BLaER1 treated with 17β-estradiol and CSF1 and Interleukin-3, amounts not matched to agents 10 nM and 100 nM (cell line): ENCODE results near the gene KRCC1.

ENCODE experiments used
- H3K27ac ChIP-seq, 11 experiments: shearing (Covaris generic); formaldehyde crosslinking; 2 replicates each; pipeline ENCODE4 v1.8.1; 2022
- H3K27me3 ChIP-seq, 11 experiments: shearing (Covaris generic); formaldehyde crosslinking; 2 replicates each; pipeline ENCODE4 v1.8.1; 2022
- H3K36me3 ChIP-seq, 11 experiments: shearing (Covaris generic); formaldehyde crosslinking; 2 replicates each; pipeline ENCODE4 v1.8.1; 2022
- H3K4me1 ChIP-seq, 10 experiments: shearing (Covaris generic); formaldehyde crosslinking; 2 replicates each; pipeline ENCODE4 v1.8.1; 2022
- H3K4me2 ChIP-seq, 11 experiments: shearing (Covaris generic); formaldehyde crosslinking; 2 replicates each; pipeline ENCODE4 v1.8.1; 2022
- H3K4me3 ChIP-seq, 10 experiments: shearing (Covaris generic); formaldehyde crosslinking; 2 replicates each; pipeline ENCODE4 v1.8.1; 2022
- H3K9ac ChIP-seq, 11 experiments: shearing (Covaris generic); formaldehyde crosslinking; 2 replicates each; pipeline ENCODE4 v1.8.1; 2022
- H3K9me3 ChIP-seq, 11 experiments: shearing (Covaris generic); formaldehyde crosslinking; replicated peaks in 1 of 11; 2 replicates each; pipeline ENCODE4 v1.8.1; 2022
- H4K20me1 ChIP-seq, 11 experiments: shearing (Covaris generic); formaldehyde crosslinking; 2 replicates each; pipeline ENCODE4 v1.8.1; 2022
- Cebpa-rat ChIP-seq, 11 experiments: shearing (Covaris generic); IDR thresholded peaks; 2 replicates each; pipeline ENCODE4 v1.8.1; 2022

KRCC1 gene

DNA sequence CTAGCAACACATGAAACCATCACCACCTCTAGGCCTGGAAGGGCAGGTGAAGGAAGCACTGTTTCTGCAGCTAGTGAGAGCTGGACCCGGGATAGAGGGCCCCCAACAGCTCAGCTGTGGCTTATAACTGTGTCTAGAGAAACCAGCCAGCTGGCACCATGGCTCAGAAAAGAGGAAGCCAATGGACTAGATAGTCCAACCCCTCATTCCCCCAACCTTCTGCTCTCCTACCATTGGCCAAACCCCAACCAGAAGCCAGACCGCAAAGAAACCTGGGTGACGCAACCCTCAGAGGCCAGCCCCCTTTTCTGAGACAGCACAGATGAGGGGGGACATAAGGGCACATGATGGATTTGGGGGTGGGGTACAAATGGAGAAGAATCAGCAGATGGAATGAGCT is 36.4 kb upstream of the KRCC1 start:
- Histone ChIP-seq H3K9ac (no peak overlapping the region), H3K27me3 (no peaks in the 10 kb centered on the region), H3K4me3 (no peak overlapping the region), H3K4me1 (peaks cover 11 to 19% (median 14%) of the 10 kb centered on the region in 10 experiments), H3K4me2 (peak overlapping the region in 2 of 11 experiments; percentile 11 to 20; a peak in 2 of 22 replicates), H3K27ac (no peak overlapping the region), H4K20me1 (no peaks in the 10 kb centered on the region), H3K36me3 (no peaks in the 10 kb centered on the region), H3K9me3 (no peaks in the 10 kb centered on the region)
- no peak for TF ChIP-seq Cebpa-rat (IDR thresholded peaks at IDR 0.05)

DNA sequence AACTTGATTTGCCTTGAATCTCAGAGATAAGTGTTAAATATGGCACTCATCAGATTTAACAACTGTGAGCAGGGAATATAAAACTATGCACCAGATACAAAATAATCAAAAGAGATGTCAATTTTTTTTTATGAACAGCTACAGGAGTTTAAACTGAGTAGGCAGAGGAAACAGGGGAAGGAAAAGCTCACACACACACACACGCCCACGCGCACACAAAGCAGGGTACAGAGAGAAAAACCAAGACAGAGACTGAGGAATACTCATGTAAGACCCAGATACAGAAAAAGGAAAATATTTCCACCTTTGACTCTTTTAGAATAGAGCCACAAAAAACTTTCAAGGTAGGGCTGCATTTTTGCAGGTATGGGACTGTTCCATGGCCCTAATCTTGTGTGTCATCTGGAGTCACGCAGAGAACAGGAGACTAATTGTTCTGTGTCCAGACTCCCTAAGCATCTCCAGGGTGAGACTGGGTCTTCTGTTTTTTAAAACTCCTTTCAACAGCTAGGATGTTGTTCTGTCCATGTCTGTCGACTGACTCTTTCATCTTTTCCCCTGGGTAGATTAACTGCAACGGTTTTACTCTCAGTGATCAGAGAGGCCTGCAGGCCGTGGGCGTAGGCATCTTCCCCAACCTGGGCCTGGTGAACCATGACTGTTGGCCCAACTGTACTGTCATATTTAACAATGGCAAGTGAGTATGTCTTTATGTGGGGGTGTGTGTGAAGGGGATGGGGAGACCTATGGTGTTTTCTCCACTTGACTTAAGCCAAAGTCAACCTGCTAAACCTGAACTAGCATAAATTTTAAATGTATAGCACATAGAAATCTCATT is 35.1 kb upstream of the KRCC1 start:
- Histone ChIP-seq H3K9me3 (no peaks in the 10 kb centered on the region), H3K9ac (no peak overlapping the region; a peak in 2 of 22 replicates), H4K20me1 (no peaks in the 10 kb centered on the region), H3K4me2 (peak overlapping the region; percentile 25 to 64 (median 46)), H3K27me3 (no peaks in the 10 kb centered on the region), H3K27ac (no peak overlapping the region), H3K4me1 (peaks cover 11 to 19% (median 14%) of the 10 kb centered on the region in 10 experiments), H3K4me3 (no peak overlapping the region), H3K36me3 (no peaks in the 10 kb centered on the region)
- no peak for TF ChIP-seq Cebpa-rat (IDR thresholded peaks at IDR 0.05)

DNA sequence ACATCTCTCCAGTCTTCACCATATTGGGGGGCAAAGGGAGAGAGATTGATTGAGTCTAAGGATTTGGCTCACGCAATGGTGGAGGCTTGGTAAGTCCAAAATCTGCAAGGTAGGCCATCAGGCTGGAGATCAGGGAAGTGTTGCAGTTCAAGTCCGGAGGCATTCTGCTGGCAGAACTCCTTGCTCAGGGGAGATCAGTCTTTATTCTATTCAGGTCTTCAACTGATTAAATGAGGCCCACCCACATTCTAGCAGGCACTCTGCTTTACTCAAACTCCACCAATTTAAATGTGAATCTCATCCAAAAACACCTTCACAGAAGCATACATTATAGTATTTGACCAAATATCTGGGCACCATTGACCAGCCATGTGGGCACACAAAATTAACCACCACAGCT is 33.4 kb upstream of the KRCC1 start:
- no peak overlapping the region for H3K9ac ChIP-seq
- no peak overlapping the region for H3K4me2 ChIP-seq
- H3K27ac ChIP-seq, result no peak overlapping the region
- peaks cover 11 to 19% (median 14%) of the 10 kb centered on the region in 10 experiments for H3K4me1 ChIP-seq
- H4K20me1 ChIP-seq, result no peaks in the 10 kb centered on the region
- H3K4me3 ChIP-seq, result no peak overlapping the region
- H3K27me3 ChIP-seq, result no peaks in the 10 kb centered on the region
- no peaks in the 10 kb centered on the region for H3K36me3 ChIP-seq
- H3K9me3 ChIP-seq, result no peaks in the 10 kb centered on the region
- TF ChIP-seq Cebpa-rat (IDR thresholded peaks at IDR 0.05), result no peak

DNA sequence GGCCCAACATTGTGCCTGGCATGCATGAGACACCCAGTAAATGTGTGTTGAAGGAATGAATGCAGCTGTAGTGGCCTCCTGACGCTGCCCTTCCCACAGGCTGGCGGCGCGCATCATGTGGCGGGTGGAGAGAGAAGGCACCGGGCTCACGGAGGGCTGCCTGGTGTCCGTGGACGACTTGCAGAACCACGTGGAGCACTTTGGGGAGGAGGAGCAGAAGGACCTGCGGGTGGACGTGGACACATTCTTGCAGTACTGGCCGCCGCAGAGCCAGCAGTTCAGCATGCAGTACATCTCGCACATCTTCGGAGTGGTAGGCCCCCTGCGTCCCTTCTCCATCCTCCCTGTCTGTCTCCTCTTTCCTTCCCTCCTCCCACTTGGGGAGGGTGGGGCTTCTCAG is 32.2 kb upstream of the KRCC1 start:
- Histone ChIP-seq H3K27ac (no peak overlapping the region), H3K36me3 (no peaks in the 10 kb centered on the region), H3K4me3 (no peak overlapping the region), H3K4me2 (no peak overlapping the region), H3K9ac (no peak overlapping the region), H3K4me1 (peaks cover 11 to 19% (median 14%) of the 10 kb centered on the region in 10 experiments), H4K20me1 (no peaks in the 10 kb centered on the region), H3K27me3 (no peaks in the 10 kb centered on the region), H3K9me3 (no peaks in the 10 kb centered on the region)
- no peak for TF ChIP-seq Cebpa-rat (IDR thresholded peaks at IDR 0.05)

DNA sequence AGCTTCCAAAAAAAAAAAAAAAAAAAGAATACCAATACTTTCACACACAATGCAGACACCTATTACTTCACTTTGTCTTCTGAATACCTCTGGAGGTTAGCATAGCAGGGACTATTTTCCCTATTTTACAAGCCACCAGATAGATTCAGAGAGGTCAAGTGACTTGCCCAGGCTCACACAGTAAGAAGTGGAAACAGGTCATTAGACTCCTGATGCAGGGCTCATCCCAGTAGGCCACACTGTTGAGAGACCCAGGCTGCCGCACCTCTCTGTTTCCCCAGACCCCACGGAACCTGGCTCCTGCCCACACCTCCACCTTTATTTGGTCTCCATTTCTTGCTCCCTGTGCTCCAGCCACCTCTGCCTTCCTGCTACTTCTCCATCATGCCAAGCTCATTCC is 31.5 kb upstream of the KRCC1 start:
- H3K36me3 ChIP-seq, result no peaks in the 10 kb centered on the region
- no peak for TF ChIP-seq Cebpa-rat (IDR thresholded peaks at IDR 0.05)
- H3K4me2 ChIP-seq, result no peak overlapping the region
- H3K27ac ChIP-seq, result no peak overlapping the region
- H3K9ac ChIP-seq, result no peak overlapping the region
- no peaks in the 10 kb centered on the region for H3K27me3 ChIP-seq
- H3K4me3 ChIP-seq, result no peak overlapping the region
- peaks cover 11 to 19% (median 14%) of the 10 kb centered on the region in 10 experiments for H3K4me1 ChIP-seq
- H4K20me1 ChIP-seq, result no peaks in the 10 kb centered on the region
- H3K9me3 ChIP-seq, result no peaks in the 10 kb centered on the region

DNA sequence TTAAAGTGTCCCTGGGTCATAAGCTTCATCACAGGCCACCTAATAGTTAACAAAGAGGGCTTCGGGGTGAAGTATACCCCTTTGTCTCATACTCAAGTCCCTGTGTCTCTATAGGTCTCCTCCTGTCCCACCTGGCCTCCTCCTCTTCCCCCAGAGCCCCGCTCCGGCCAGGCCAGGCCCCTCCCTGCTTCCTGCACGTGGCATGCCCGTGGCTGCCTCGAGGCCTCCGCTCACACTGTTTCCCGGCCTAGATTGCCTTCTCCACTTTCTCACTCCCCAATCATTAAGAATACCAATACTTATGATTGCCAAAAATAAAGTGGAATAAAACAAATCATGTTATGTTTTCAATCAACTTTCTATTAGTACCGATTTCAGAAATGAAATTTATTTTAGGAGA is 30.8 kb upstream of the KRCC1 start:
- Histone ChIP-seq H3K9me3 (no peaks in the 10 kb centered on the region), H3K4me3 (no peak overlapping the region), H4K20me1 (no peaks in the 10 kb centered on the region), H3K27me3 (no peaks in the 10 kb centered on the region), H3K36me3 (no peaks in the 10 kb centered on the region), H3K4me2 (no peak overlapping the region), H3K27ac (no peak overlapping the region), H3K4me1 (peaks cover 9 to 18% (median 13%) of the 10 kb centered on the region in 10 experiments), H3K9ac (no peak overlapping the region)
- no peak for TF ChIP-seq Cebpa-rat (IDR thresholded peaks at IDR 0.05)

DNA sequence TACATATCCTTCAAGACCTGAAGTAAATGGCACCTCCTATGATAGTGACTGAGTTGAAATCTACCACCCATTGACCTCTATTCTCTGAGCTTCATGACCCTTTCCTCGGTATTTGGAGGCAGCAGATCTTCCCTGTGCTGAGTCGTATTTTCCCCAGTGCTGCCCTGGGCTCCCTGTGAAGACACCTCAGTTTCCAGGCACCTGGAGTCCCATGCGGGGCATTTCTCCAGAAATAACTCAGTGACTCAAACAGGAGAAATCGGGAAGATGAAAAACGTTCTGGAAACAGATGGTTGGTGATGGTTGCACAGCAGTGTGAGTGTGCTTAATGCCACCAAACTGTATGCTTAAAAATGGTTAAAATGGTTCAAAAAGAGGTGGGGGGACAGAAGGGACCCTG is 30.0 kb upstream of the KRCC1 start:
- no peak overlapping the region for H3K4me2 ChIP-seq
- H3K9ac ChIP-seq, result no peak overlapping the region
- no peaks in the 10 kb centered on the region for H3K36me3 ChIP-seq
- no peaks in the 10 kb centered on the region for H4K20me1 ChIP-seq
- H3K4me3 ChIP-seq, result no peak overlapping the region
- H3K9me3 ChIP-seq, result no peaks in the 10 kb centered on the region
- no peaks in the 10 kb centered on the region for H3K27me3 ChIP-seq
- TF ChIP-seq Cebpa-rat (IDR thresholded peaks at IDR 0.05), result no peak
- H3K4me1 ChIP-seq, result peaks cover 4 to 10% (median 7%) of the 10 kb centered on the region in 10 experiments
- H3K27ac ChIP-seq, result no peak overlapping the region

DNA sequence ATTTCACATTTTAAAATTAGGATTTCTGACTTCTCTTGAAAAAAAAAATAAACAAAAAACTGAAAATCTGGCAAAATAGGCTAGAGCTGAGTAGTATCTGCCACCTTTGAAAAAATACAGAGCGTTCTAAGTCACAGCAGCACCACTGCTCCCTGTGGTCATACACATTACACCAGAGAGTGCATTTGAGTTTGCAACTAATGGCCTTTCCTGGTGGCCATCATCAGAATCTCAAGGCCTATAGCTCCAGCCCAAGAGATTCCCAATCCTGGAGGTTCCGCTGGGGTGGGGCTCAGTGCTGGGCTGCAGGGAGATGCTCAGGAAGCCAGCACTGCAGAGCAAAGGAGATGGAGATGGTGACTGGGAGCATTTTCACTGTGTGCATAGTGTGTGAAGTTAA is 29.5 kb upstream of the KRCC1 start:
- H3K27ac ChIP-seq, result no peak overlapping the region
- H3K9me3 ChIP-seq, result no peaks in the 10 kb centered on the region
- H4K20me1 ChIP-seq, result no peaks in the 10 kb centered on the region
- peaks cover 0 to 5% (median 2%) of the 10 kb centered on the region in 10 experiments; a peak in 9 of 20 replicates for H3K4me1 ChIP-seq
- no peaks in the 10 kb centered on the region for H3K36me3 ChIP-seq
- H3K9ac ChIP-seq, result no peak overlapping the region
- no peak overlapping the region for H3K4me3 ChIP-seq
- no peaks in the 10 kb centered on the region for H3K27me3 ChIP-seq
- TF ChIP-seq Cebpa-rat (IDR thresholded peaks at IDR 0.05), result no peak
- no peak overlapping the region for H3K4me2 ChIP-seq

DNA sequence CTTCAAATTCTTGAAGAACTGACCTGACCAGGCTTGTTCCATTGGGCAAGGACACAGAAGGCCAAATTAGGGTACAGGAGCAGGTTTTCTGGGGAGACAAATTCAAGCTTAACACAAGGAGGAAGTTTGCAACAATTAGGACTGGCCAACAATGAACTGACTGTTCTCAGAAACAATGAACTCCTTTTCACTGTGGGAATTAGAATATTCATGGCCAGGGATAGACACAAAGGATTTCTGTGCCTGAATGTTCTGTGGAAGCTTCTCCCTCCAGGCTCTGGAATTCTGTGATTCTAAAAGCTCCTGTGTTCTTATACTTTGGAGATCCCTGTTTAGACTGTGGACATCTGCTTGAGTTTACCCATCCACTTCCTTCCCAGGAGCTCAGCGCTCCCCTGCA is 27.2 kb upstream of the KRCC1 start:
- no peak overlapping the region for H3K27ac ChIP-seq
- no peaks in the 10 kb centered on the region for H3K4me1 ChIP-seq
- H3K4me2 ChIP-seq, result no peak overlapping the region
- H3K4me3 ChIP-seq, result no peak overlapping the region
- no peak for TF ChIP-seq Cebpa-rat (IDR thresholded peaks at IDR 0.05)
- H4K20me1 ChIP-seq, result no peaks in the 10 kb centered on the region
- H3K9me3 ChIP-seq, result no peaks in the 10 kb centered on the region
- H3K9ac ChIP-seq, result no peak overlapping the region
- H3K27me3 ChIP-seq, result no peaks in the 10 kb centered on the region
- H3K36me3 ChIP-seq, result no peaks in the 10 kb centered on the region
